Panc1 (cell line): Measurements from ENCODE around the gene AGMAT. TPM values are rescaled to one million over a fixed set of nuclear protein-coding genes. Genes with fewer than 3 reads are reported as not detected.

Experiments
- ATAC-seq: fragments of 200-7000 bp; cut with Tn5 transposase; 2 replicates; pipeline ENCODE4 v1.9.1; 2020; ENCODE audit warnings: mild to moderate bottlenecking, moderate library complexity
- BruUV-seq: library from RNA; stranded (reverse); fragments of 400-500 nt; replicated peaks from 2 replicates; lab custom pipeline; 2021; lab: Mats Ljungman, UMichigan
- CTCF ChIA-PET: fragments of 300-600 bp; sonication (Branson Sonifier 250); formaldehyde crosslinking; loops from one replicate; lab custom pipeline; 2022; ENCODE audit warnings: antibody characterized with exemption; lab: Charles Lee
- POLR2A ChIA-PET: fragments of 300-600 bp; sonication (Branson Sonifier 250); formaldehyde crosslinking; loops from one replicate; lab custom pipeline; 2022; ENCODE audit warnings: antibody characterized with exemption; lab: Charles Lee
- DNase-seq: peaks from one replicate; pipeline ENCODE4 v3.0.0-alpha.2; 2010; ENCODE audit warnings: low read depth, low spot score
- H3K27ac ChIP-seq: 2 replicates; pipeline ENCODE4 v1.5.1; 2011; ENCODE audit warnings: mild to moderate bottlenecking, low read length, inconsistent platforms
- H3K27me3 ChIP-seq: fragments of 200-500 bp; sonication (Bioruptor generic); 2 replicates; pipeline ENCODE4 v1.6.0; 2014; ENCODE audit warnings: low read length, inconsistent platforms; ENCODE audit not compliant: control insufficient read depth, insufficient read depth
- H3K36me3 ChIP-seq: fragments of 200-500 bp; sonication (Bioruptor generic); 2 replicates; pipeline ENCODE4 v1.5.1; 2014; ENCODE audit warnings: inconsistent platforms, mild to moderate bottlenecking, low read length, moderate library complexity; ENCODE audit not compliant: control insufficient read depth, insufficient read depth
- H3K4me1 ChIP-seq: 2 replicates; pipeline ENCODE4 v1.5.1; 2011; ENCODE audit warnings: inconsistent platforms, mild to moderate bottlenecking, low read length, moderate library complexity; ENCODE audit not compliant: control insufficient read depth, insufficient read depth
- H3K4me3 ChIP-seq, 2 experiments: 2 replicates each; pipeline ENCODE4 v1.5.1; 2011 to 2012; ENCODE audit warnings: low read depth in 2 of 2, low read length in 2 of 2, mild to moderate bottlenecking in 2 of 2, inconsistent platforms in 1 of 2, moderate library complexity in 1 of 2
- H3K9me3 ChIP-seq: fragments of 200-500 bp; sonication (Bioruptor generic); 2 replicates; pipeline ENCODE4 v1.5.1; 2014; ENCODE audit warnings: low read depth, mild to moderate bottlenecking, inconsistent platforms, low read length, moderate library complexity; ENCODE audit not compliant: control insufficient read depth, insufficient read depth
- POLR2AphosphoS5 ChIP-seq: IDR thresholded peaks from 2 replicates; pipeline ENCODE4 v1.6.1; 2012; ENCODE audit warnings: mild to moderate bottlenecking, low read depth, low read length, moderate library complexity
- SIN3A ChIP-seq: IDR thresholded peaks from 2 replicates; pipeline ENCODE4 v1.6.1; 2012; ENCODE audit warnings: low read depth, mild to moderate bottlenecking, low read length, moderate library complexity, borderline replicate concordance; ENCODE audit not compliant: insufficient read depth
- TCF7L2 ChIP-seq: IDR thresholded peaks from 2 replicates; pipeline ENCODE4 v1.6.1; 2011; ENCODE audit warnings: mild to moderate bottlenecking, low read depth, low read length, inconsistent platforms
- in situ Hi-C: cut with HindIII; loops from 2 replicates; pipeline ENCODE4 v1.10.0; 2016; ENCODE audit warnings: low sequenced_read_pairs, low pct_unique_long_range_greater_than_20kb
- intact Hi-C: fragments of 100-400 bp; cut with micrococcal nuclease; formaldehyde crosslinking; loops from one replicate; pipeline ENCODE4 v1.10.0; 2022; ENCODE audit not compliant: unreplicated experiment
- total RNA-seq: library from RNA; stranded (reverse); gene quantifications from one replicate; pipeline ENCODE4 v1.2.1, GENCODE V29; 2021; ENCODE audit not compliant: unreplicated experiment
- TF ChIP-seq, protein P1 (sequence below), 2 experiments: IDR thresholded peaks; 2 replicates each; pipeline ENCODE4 v1.6.1; 2011 to 2012; ENCODE audit warnings: low read depth in 2 of 2, control low read depth in 1 of 2, low read length in 1 of 2, mild to moderate bottlenecking in 1 of 2, moderate library complexity in 1 of 2; ENCODE audit not compliant: insufficient read depth in 1 of 2
- TF ChIP-seq, protein P2 (sequence below): fragments of 450-650 bp; IDR thresholded peaks from 2 replicates; pipeline ENCODE4 v1.5.1; 2017; ENCODE audit warnings: mild to moderate bottlenecking

Gene AGMAT
- total RNA-seq, 1 experiment from 2014 or later, result 3.1 TPM

DNA sequence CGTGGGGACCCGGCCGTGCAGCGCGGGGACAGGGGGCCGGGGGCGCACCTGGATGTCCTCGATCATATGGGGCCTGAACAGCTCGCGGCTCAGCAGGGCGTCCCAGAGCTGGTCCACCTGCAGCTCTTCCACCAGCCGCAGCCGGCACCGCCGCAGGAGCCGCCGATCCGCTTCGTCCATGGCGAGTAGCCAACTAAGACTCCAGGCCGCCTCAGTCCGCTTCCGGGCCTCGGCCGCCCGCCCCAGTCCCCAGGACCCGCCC lies 60.9 kb downstream of the AGMAT start, which contains the start of gene CASP9:
CASP9 (minus strand) TSS at position 195 of the 262 bp plus-strand sequence; CDS start at position 180, 15 bp downstream.
- H3K27ac ChIP-seq, result peak within 1 kb of the TSS; percentile 80
- H3K27me3 ChIP-seq, result no peaks in the 10 kb centered on the region
- TF ChIP-seq TCF7L2 (no peak), SIN3A (0 out of 2 replicates have a peak, but pooled peaks have one; percentile 39)
- ATAC-seq, result peak; percentile 15
- ChIA-PET CTCF (interaction anchor here (0.7 kb wide), 1 partner anchor 30 kb away, joined by 3 read pairs; no protein-coding TSS in a partner anchor), POLR2A (interaction anchor here (0.9 kb wide), 1 partner anchor 201 kb away, joined by 3 read pairs; no protein-coding TSS in a partner anchor)
- H3K4me3 ChIP-seq, result peak within 1 kb of the TSS; percentile 68 to 88
- intact Hi-C loops, result no loop called here
- in situ Hi-C loops, result no loop called here
- H3K36me3 ChIP-seq, result peaks cover 8% of the 10 kb centered on the region; the same call in 1 of the 2 replicates
- DNase-seq, result no peak
- no peaks in the 10 kb centered on the region for H3K9me3 ChIP-seq
- BruUV-seq, result no TSS peak
- peaks cover 20% of the 10 kb centered on the region for H3K4me1 ChIP-seq

DNA sequence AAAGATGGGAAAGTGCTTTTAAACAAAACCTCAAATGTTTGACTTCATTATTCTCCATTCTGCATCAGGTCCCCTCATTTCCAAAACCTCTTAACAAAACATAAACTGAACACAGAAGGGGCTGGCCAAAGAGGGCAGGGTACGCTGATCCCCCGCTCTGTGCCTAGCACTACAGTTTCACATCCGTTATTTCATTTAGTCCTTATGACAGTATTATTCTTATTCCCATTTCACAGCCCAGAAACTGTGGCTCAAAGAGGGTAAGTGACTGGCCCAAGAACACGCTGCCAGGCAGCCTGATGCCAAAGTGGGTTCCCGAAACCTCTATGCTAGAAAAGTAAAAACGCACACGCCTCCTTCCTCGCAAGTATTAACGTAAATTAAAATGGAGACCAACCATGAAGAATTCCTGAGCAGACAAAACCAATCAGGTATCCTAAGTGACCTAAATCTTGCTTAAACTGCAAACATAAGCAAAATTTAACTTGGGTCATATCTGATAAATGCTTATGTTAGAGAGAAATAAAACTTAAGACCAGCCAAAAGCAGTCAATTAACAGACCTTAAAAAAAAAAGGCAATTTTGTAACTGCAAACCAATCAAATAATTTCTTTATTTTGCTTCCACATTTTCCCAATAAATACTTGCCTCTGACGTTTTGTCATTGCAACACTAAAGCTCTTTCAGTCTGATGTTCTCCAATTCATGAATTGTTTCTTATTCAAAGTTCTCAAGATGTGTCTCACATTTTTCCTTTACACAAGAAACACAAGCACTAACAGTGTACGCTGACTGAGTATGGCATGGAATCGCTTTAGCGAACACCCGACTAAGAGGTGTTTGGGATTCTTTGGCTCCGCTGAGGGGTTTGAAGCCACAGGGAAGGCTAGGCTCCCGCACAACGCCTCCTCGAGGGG lies 61.5 kb downstream of the AGMAT start:
- Histone ChIP-seq H3K27ac (peak overlapping the region; percentile 80), H3K27me3 (no peaks in the 10 kb centered on the region), H3K9me3 (no peaks in the 10 kb centered on the region), H3K36me3 (peaks cover 8% of the 10 kb centered on the region; the same call in 1 of the 2 replicates), H3K4me3 (peak overlapping the region; percentile 61 to 81), H3K4me1 (peaks cover 20% of the 10 kb centered on the region)
- TF ChIP-seq, protein P1, sequence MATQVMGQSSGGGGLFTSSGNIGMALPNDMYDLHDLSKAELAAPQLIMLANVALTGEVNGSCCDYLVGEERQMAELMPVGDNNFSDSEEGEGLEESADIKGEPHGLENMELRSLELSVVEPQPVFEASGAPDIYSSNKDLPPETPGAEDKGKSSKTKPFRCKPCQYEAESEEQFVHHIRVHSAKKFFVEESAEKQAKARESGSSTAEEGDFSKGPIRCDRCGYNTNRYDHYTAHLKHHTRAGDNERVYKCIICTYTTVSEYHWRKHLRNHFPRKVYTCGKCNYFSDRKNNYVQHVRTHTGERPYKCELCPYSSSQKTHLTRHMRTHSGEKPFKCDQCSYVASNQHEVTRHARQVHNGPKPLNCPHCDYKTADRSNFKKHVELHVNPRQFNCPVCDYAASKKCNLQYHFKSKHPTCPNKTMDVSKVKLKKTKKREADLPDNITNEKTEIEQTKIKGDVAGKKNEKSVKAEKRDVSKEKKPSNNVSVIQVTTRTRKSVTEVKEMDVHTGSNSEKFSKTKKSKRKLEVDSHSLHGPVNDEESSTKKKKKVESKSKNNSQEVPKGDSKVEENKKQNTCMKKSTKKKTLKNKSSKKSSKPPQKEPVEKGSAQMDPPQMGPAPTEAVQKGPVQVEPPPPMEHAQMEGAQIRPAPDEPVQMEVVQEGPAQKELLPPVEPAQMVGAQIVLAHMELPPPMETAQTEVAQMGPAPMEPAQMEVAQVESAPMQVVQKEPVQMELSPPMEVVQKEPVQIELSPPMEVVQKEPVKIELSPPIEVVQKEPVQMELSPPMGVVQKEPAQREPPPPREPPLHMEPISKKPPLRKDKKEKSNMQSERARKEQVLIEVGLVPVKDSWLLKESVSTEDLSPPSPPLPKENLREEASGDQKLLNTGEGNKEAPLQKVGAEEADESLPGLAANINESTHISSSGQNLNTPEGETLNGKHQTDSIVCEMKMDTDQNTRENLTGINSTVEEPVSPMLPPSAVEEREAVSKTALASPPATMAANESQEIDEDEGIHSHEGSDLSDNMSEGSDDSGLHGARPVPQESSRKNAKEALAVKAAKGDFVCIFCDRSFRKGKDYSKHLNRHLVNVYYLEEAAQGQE (IDR thresholded peaks at IDR 0.05; ENCODE audit: insufficient read depth in 1 of 2, low read depth in 2 of 2, low read length in 1 of 2), result no peak
- no peak for TF ChIP-seq TCF7L2
- no peak for TF ChIP-seq SIN3A
- TF ChIP-seq POLR2AphosphoS5, result no peak
- TF ChIP-seq, protein P2, sequence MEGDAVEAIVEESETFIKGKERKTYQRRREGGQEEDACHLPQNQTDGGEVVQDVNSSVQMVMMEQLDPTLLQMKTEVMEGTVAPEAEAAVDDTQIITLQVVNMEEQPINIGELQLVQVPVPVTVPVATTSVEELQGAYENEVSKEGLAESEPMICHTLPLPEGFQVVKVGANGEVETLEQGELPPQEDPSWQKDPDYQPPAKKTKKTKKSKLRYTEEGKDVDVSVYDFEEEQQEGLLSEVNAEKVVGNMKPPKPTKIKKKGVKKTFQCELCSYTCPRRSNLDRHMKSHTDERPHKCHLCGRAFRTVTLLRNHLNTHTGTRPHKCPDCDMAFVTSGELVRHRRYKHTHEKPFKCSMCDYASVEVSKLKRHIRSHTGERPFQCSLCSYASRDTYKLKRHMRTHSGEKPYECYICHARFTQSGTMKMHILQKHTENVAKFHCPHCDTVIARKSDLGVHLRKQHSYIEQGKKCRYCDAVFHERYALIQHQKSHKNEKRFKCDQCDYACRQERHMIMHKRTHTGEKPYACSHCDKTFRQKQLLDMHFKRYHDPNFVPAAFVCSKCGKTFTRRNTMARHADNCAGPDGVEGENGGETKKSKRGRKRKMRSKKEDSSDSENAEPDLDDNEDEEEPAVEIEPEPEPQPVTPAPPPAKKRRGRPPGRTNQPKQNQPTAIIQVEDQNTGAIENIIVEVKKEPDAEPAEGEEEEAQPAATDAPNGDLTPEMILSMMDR, result no peak
- CTCF ChIA-PET, result interaction anchor here (0.7 kb wide), 1 partner anchor 29 kb away, joined by 3 read pairs; no protein-coding TSS in a partner anchor
- intact Hi-C loops, result no loop called here
- ATAC-seq (no peak; the same call in 1 of the 2 replicates), DNase-seq (no peak)
- in situ Hi-C loops, result no loop called here
- POLR2A ChIA-PET, result interaction anchor here (0.9 kb wide), 1 partner anchor 200 kb away, joined by 3 read pairs; no protein-coding TSS in a partner anchor
- TSS peak; percentile 86 for BruUV-seq
